Uterus (tissue), 4 donors: ENCODE measurements around the gene ADAMTSL1. TPM values are rescaled to one million over a fixed set of nuclear protein-coding genes. Genes with fewer than 3 reads are reported as not detected.

Experiments
- DNase-seq, 2 donors: peaks; one replicate each; pipeline ENCODE4 v3.0.0-alpha.2; 2019 to 2020
- H3K27ac ChIP-seq, 2 donors: fragments of 200-600 bp; sonication (generic); 1 replicate in 1 of 2; 2 replicates in 1 of 2; pipeline ENCODE4 v1.5.1; 2016 to 2018
- H3K27me3 ChIP-seq, 2 donors: fragments of 200-600 bp; sonication (generic); one replicate each; pipeline ENCODE4 v1.5.1; 2018 to 2019; ENCODE audit warnings: control low read depth in 1 of 2
- H3K36me3 ChIP-seq, 2 donors: fragments of 200-600 bp; sonication (generic); one replicate each; pipeline ENCODE4 v1.5.1; 2019; ENCODE audit warnings: control low read depth in 1 of 2
- H3K4me1 ChIP-seq, 2 donors: fragments of 200-600 bp; sonication (generic); one replicate each; pipeline ENCODE4 v1.5.1; 2018 to 2019; ENCODE audit warnings: control low read depth in 1 of 2
- H3K4me3 ChIP-seq, 2 donors: fragments of 200-600 bp; sonication (generic); 1 replicate in 1 of 2; 2 replicates in 1 of 2; pipeline ENCODE4 v1.5.1; 2018 to 2019; ENCODE audit warnings: mild to moderate bottlenecking in 1 of 2
- H3K9me3 ChIP-seq, 2 donors: fragments of 200-600 bp; sonication (generic); one replicate each; pipeline ENCODE4 v1.5.1; 2019; ENCODE audit warnings: control low read depth in 1 of 2
- POLR2A ChIP-seq, 2 donors: fragments of 450-650 bp; IDR thresholded peaks; one replicate each; pipeline ENCODE4 v1.6.1; 2016; ENCODE audit warnings: antibody characterized with exemption in 2 of 2, mild to moderate bottlenecking in 1 of 2, moderate library complexity in 1 of 2
- intact Hi-C: fragments of 100-400 bp; cut with DNase I; formaldehyde crosslinking; loops from one replicate; pipeline ENCODE4 v1.15.1; 2023; ENCODE audit warnings: low total_unique reads
- total RNA-seq, 4 donors: library from RNA; depleted of rRNA in 3 of 4; stranded (reverse); fragments of >200 nt in 3 of 4; gene quantifications; one replicate each; pipeline versions ENCODE4 v1.1.0 to v1.2.4, GENCODE V29; 2014 to 2023
- TF ChIP-seq, protein P1 (sequence below), 4 experiments: fragments of 200-600 bp in 2 of 4; fragments of 450-650 bp in 2 of 4; sonication (generic) in 2 of 4; IDR thresholded peaks; one replicate each; pipeline ENCODE4 v1.5.1; 2016 to 2019; ENCODE audit warnings: antibody characterized with exemption in 4 of 4, mild to moderate bottlenecking in 2 of 4, moderate library complexity in 1 of 4
- donor health status: DM: yes; HTN: yes; CAD: no.

ADAMTSL1 gene
- total RNA-seq, 4 donors from 2014 or later, result 30.0 to 186 (median 138) TPM

DNA sequence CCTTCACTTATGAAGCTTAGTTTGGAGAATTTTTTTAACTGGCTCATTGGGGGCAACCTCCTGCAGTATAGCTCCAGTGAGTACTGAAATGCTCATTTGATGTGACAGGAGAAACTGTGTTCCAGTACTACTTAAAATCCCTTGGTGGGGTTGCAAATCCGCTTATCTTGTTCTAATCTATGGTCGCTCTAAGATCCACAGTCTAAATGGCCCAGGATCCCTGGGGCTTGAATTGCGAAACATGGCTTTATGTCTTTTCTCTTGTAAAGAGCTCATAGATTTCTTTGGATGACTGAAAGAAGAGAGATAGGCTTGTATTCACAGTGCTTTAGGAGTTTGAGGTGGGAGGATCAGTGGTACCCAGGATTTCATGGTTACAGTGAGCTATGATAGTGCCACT, 52.7 kb downstream of the ADAMTSL1 start:
- TF ChIP-seq, protein P1, sequence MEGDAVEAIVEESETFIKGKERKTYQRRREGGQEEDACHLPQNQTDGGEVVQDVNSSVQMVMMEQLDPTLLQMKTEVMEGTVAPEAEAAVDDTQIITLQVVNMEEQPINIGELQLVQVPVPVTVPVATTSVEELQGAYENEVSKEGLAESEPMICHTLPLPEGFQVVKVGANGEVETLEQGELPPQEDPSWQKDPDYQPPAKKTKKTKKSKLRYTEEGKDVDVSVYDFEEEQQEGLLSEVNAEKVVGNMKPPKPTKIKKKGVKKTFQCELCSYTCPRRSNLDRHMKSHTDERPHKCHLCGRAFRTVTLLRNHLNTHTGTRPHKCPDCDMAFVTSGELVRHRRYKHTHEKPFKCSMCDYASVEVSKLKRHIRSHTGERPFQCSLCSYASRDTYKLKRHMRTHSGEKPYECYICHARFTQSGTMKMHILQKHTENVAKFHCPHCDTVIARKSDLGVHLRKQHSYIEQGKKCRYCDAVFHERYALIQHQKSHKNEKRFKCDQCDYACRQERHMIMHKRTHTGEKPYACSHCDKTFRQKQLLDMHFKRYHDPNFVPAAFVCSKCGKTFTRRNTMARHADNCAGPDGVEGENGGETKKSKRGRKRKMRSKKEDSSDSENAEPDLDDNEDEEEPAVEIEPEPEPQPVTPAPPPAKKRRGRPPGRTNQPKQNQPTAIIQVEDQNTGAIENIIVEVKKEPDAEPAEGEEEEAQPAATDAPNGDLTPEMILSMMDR (IDR thresholded peaks at IDR 0.05), result no peak
- Histone ChIP-seq H3K27ac (no peak overlapping the region), H3K9me3 (no peaks in the 10 kb centered on the region), H3K4me1 (peaks cover 0 to 4% of the 10 kb centered on the region in 2 donors), H3K4me3 (no peak overlapping the region), H3K36me3 (no peaks in the 10 kb centered on the region), H3K27me3 (no peaks in the 10 kb centered on the region)
- intact Hi-C loops, result no loop called here
- no peak for DNase-seq

- TF ChIP-seq, protein P1 (IDR thresholded peaks at IDR 0.05), result no peak
- TF ChIP-seq POLR2A (IDR thresholded peaks at IDR 0.05), result no peak
- Histone ChIP-seq H3K36me3 (no peaks in the 10 kb centered on the region), H3K4me1 (peaks cover 0 to 8% of the 10 kb centered on the region in 2 donors), H3K27me3 (no peaks in the 10 kb centered on the region), H3K4me3 (no peak overlapping the region), H3K27ac (peak overlapping the region in 1 of 2 donors; percentile 49), H3K9me3 (peaks cover 0 to 11% of the 10 kb centered on the region in 2 donors)
- no peak for DNase-seq
- intact Hi-C loops, result no loop called here
Measured at GRCh38 chr9:18531136-18532065, 57.4 kb downstream of the ADAMTSL1 start.

DNA sequence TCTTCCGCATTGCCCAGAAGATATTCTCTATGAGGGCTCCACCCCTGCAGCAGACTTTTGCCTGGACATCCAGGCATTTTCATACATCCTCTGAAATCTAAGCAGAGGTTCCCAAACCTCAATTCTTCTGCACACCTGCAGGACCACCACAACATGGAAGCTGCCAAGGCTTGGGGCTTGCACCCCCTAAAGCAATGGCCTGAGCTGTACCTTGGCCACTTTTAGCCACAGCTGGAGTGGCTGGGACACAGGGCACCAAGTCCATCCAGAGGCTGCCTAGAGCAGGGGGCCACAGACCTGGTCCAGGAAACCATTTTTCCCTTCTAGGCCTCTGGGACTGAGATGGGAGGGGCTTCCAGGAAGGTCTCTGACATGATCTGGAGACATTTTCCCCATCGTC, 60.7 kb downstream of the ADAMTSL1 start:
- Histone ChIP-seq H3K27ac (no peak overlapping the region), H3K27me3 (no peaks in the 10 kb centered on the region), H3K36me3 (no peaks in the 10 kb centered on the region), H3K4me3 (no peak overlapping the region), H3K4me1 (peaks cover 0 to 8% of the 10 kb centered on the region in 2 donors), H3K9me3 (peaks cover 0 to 11% of the 10 kb centered on the region in 2 donors)
- DNase-seq, result no peak
- TF ChIP-seq, protein P1 (IDR thresholded peaks at IDR 0.05), result no peak
- TF ChIP-seq POLR2A (IDR thresholded peaks at IDR 0.05), result no peak
- intact Hi-C loops, result no loop called here

DNA sequence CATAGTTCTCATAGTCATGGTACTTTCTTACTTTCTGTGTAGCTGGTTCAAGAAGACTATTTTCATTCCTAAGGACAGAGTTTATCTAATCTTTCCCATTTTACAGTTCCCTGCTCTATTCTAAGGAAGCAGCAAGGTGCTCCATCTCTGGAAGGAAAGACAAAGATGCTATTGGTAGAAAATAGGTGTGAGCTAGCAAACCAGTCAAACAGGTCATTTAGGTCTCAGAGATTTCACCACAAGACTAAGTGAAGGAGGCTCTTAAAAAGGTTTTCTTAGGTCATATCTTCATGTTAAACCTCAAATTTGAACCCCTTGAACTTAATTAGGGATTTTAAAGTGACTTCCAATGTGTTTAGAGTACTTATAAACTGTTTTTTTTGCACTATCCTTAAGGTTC, 62.6 kb downstream of the ADAMTSL1 start:
- Histone ChIP-seq H3K36me3 (no peaks in the 10 kb centered on the region), H3K4me3 (no peak overlapping the region), H3K9me3 (peaks cover 0 to 11% of the 10 kb centered on the region in 2 donors), H3K4me1 (peaks cover 0 to 5% of the 10 kb centered on the region in 2 donors), H3K27ac (no peak overlapping the region), H3K27me3 (no peaks in the 10 kb centered on the region)
- no peak for DNase-seq
- TF ChIP-seq, protein P1 (IDR thresholded peaks at IDR 0.05), result no peak
- TF ChIP-seq POLR2A (IDR thresholded peaks at IDR 0.05), result no peak
- intact Hi-C loops, result no loop called here

GRCh38 chr9:18539203-18539693, 65.3 kb downstream of the ADAMTSL1 start:
- Histone ChIP-seq H3K4me3 (no peak overlapping the region), H3K36me3 (no peaks in the 10 kb centered on the region), H3K27ac (no peak overlapping the region), H3K27me3 (no peaks in the 10 kb centered on the region), H3K4me1 (peaks cover 0 to 8% of the 10 kb centered on the region in 2 donors), H3K9me3 (peaks cover 0 to 11% of the 10 kb centered on the region in 2 donors)
- no peak for DNase-seq
- TF ChIP-seq, protein P1 (IDR thresholded peaks at IDR 0.05), result no peak
- TF ChIP-seq POLR2A (IDR thresholded peaks at IDR 0.05), result no peak
- intact Hi-C loops, result no loop called here
